ENCODE data around the gene TERT.
A peak's percentile ranks its signal among the peaks of the same experiment; 100 is the strongest.

Gene TERT

DNA sequence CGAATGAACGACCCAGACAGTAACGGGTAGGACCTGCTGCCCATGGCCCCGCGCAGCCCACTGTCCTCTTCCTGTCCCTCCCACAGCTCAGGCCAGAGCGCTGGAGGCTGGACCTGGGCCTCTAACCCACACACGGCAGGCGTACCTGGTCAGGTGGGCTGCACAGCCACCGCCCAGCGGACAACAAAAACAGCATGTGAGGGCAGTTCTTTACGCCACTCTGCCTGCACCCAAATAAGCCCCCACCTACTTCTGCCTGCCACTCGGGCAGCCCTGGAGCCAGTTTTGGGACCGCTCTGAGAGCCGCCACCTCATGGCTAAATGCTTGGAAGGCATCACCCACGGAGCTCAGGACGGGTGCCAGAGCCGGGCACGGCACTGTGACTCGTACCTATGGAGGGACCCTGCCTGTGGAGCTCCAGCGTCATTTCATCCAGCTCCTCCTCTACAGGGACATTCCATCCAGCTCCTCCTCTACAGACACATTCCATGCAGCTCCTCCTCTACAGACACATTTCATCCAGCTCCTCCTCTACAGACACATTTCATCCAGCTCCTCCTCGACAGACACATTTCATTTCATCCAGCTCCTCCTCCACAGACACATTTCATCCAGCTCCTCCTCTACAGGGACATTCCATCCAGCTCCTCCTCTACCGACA lies 31.1 kb upstream of the TERT start:
- no peak for TF ChIP-seq ZC3H10 (CRISPR knock-in tag; IDR thresholded peaks at IDR 0.05)
- no peak for TF ChIP-seq ISL1 (CRISPR knock-in tag; IDR thresholded peaks at IDR 0.05)
- TF ChIP-seq, protein P1, sequence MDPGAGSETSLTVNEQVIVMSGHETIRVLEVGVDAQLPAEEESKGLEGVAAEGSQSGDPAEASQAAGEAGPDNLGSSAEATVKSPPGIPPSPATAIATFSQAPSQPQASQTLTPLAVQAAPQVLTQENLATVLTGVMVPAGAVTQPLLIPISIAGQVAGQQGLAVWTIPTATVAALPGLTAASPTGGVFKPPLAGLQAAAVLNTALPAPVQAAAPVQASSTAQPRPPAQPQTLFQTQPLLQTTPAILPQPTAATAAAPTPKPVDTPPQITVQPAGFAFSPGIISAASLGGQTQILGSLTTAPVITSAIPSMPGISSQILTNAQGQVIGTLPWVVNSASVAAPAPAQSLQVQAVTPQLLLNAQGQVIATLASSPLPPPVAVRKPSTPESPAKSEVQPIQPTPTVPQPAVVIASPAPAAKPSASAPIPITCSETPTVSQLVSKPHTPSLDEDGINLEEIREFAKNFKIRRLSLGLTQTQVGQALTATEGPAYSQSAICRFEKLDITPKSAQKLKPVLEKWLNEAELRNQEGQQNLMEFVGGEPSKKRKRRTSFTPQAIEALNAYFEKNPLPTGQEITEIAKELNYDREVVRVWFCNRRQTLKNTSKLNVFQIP (CRISPR knock-in tag; IDR thresholded peaks at IDR 0.05; ENCODE audit: borderline replicate concordance, low read depth), result no peak
- no peak for TF ChIP-seq ESRRG (CRISPR knock-in tag; IDR thresholded peaks at IDR 0.05)
- TF ChIP-seq, protein P2, sequence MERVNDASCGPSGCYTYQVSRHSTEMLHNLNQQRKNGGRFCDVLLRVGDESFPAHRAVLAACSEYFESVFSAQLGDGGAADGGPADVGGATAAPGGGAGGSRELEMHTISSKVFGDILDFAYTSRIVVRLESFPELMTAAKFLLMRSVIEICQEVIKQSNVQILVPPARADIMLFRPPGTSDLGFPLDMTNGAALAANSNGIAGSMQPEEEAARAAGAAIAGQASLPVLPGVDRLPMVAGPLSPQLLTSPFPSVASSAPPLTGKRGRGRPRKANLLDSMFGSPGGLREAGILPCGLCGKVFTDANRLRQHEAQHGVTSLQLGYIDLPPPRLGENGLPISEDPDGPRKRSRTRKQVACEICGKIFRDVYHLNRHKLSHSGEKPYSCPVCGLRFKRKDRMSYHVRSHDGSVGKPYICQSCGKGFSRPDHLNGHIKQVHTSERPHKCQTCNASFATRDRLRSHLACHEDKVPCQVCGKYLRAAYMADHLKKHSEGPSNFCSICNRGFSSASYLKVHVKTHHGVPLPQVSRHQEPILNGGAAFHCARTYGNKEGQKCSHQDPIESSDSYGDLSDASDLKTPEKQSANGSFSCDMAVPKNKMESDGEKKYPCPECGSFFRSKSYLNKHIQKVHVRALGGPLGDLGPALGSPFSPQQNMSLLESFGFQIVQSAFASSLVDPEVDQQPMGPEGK (CRISPR knock-in tag; IDR thresholded peaks at IDR 0.05; ENCODE audit: borderline replicate concordance), result no peak
- no peak for TF ChIP-seq ZNF565 (CRISPR knock-in tag; conservative IDR thresholded peaks at IDR 0.05; ENCODE audit: low read depth)
- TF ChIP-seq, protein P3, sequence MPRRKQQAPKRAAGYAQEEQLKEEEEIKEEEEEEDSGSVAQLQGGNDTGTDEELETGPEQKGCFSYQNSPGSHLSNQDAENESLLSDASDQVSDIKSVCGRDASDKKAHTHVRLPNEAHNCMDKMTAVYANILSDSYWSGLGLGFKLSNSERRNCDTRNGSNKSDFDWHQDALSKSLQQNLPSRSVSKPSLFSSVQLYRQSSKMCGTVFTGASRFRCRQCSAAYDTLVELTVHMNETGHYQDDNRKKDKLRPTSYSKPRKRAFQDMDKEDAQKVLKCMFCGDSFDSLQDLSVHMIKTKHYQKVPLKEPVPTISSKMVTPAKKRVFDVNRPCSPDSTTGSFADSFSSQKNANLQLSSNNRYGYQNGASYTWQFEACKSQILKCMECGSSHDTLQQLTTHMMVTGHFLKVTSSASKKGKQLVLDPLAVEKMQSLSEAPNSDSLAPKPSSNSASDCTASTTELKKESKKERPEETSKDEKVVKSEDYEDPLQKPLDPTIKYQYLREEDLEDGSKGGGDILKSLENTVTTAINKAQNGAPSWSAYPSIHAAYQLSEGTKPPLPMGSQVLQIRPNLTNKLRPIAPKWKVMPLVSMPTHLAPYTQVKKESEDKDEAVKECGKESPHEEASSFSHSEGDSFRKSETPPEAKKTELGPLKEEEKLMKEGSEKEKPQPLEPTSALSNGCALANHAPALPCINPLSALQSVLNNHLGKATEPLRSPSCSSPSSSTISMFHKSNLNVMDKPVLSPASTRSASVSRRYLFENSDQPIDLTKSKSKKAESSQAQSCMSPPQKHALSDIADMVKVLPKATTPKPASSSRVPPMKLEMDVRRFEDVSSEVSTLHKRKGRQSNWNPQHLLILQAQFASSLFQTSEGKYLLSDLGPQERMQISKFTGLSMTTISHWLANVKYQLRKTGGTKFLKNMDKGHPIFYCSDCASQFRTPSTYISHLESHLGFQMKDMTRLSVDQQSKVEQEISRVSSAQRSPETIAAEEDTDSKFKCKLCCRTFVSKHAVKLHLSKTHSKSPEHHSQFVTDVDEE (CRISPR knock-in tag; IDR thresholded peaks at IDR 0.05), result no peak
- TF ChIP-seq PPARA (CRISPR knock-in tag; IDR thresholded peaks at IDR 0.05; ENCODE audit: borderline replicate concordance), result no peak
- peak; percentile 48; the same call in 2 of the 3 replicates for ATAC-seq

DNA sequence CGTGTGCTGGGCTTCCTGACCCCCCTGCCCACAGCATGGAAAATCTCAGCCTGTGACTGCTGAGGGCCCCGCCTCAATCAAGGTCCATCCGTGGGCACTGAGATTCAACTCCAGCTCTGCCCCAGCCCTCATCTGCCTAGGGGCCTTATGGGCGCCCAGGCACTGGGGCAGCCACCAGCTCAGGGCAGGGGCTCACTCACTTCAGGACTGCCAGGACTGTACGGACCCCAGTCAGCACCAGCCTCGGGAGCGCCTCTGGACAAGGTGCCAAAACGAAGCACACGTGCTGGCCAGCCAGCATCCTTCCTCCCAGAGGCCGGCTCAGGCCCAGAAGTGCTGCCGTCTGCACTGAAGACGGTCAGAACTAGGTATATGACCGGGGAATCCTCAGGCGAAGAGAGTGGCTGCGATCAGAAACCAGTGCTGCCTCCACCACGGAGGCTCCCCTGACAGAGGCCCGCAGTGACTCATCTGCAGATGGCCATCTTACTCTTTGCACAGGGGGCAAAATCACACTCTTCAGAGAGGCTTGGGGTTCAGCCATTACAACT lies 30.4 kb upstream of the TERT start:
- no peak for ATAC-seq
- TF ChIP-seq PPARA (CRISPR knock-in tag; IDR thresholded peaks at IDR 0.05; ENCODE audit: borderline replicate concordance), result no peak
- no peak for TF ChIP-seq ESRRG (CRISPR knock-in tag; IDR thresholded peaks at IDR 0.05)
- no peak for TF ChIP-seq RARB (CRISPR knock-in tag; IDR thresholded peaks at IDR 0.05)
- no peak for TF ChIP-seq GLIS3 (CRISPR knock-in tag; IDR thresholded peaks at IDR 0.05)
- TF ChIP-seq, protein P4, sequence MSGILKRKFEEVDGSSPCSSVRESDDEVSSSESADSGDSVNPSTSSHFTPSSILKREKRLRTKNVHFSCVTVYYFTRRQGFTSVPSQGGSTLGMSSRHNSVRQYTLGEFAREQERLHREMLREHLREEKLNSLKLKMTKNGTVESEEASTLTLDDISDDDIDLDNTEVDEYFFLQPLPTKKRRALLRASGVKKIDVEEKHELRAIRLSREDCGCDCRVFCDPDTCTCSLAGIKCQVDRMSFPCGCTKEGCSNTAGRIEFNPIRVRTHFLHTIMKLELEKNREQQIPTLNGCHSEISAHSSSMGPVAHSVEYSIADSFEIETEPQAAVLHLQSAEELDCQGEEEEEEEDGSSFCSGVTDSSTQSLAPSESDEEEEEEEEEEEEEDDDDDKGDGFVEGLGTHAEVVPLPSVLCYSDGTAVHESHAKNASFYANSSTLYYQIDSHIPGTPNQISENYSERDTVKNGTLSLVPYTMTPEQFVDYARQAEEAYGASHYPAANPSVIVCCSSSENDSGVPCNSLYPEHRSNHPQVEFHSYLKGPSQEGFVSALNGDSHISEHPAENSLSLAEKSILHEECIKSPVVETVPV (CRISPR knock-in tag; IDR thresholded peaks at IDR 0.05), result no peak
- TF ChIP-seq, protein P3 (CRISPR knock-in tag; IDR thresholded peaks at IDR 0.05), result no peak
- no peak for TF ChIP-seq ZFP30 (CRISPR knock-in tag; IDR thresholded peaks at IDR 0.05)
- no peak for TF ChIP-seq TCF4 (CRISPR knock-in tag; IDR thresholded peaks at IDR 0.05; ENCODE audit: borderline replicate concordance)
- TF ChIP-seq ARNTL (CRISPR knock-in tag; IDR thresholded peaks at IDR 0.05; ENCODE audit: borderline replicate concordance, low read depth), result no peak
- TF ChIP-seq, protein P1 (CRISPR knock-in tag; IDR thresholded peaks at IDR 0.05; ENCODE audit: borderline replicate concordance, low read depth), result no peak
- no peak for TF ChIP-seq ZNF70 (CRISPR knock-in tag; IDR thresholded peaks at IDR 0.05)
- no peak for TF ChIP-seq SNAI2 (CRISPR knock-in tag; IDR thresholded peaks at IDR 0.05)
- TF ChIP-seq TOX (CRISPR knock-in tag; IDR thresholded peaks at IDR 0.05; ENCODE audit: borderline replicate concordance), result no peak
- TF ChIP-seq ZFP3 (CRISPR knock-in tag; IDR thresholded peaks at IDR 0.05), result no peak
- TF ChIP-seq, protein P5, sequence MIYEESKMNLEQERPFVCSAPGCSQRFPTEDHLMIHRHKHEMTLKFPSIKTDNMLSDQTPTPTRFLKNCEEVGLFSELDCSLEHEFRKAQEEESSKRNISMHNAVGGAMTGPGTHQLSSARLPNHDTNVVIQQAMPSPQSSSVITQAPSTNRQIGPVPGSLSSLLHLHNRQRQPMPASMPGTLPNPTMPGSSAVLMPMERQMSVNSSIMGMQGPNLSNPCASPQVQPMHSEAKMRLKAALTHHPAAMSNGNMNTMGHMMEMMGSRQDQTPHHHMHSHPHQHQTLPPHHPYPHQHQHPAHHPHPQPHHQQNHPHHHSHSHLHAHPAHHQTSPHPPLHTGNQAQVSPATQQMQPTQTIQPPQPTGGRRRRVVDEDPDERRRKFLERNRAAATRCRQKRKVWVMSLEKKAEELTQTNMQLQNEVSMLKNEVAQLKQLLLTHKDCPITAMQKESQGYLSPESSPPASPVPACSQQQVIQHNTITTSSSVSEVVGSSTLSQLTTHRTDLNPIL (CRISPR knock-in tag; IDR thresholded peaks at IDR 0.05; ENCODE audit: low read depth), result no peak
- TF ChIP-seq OSR1 (CRISPR knock-in tag; IDR thresholded peaks at IDR 0.05), result no peak
- TF ChIP-seq ZNF8 (CRISPR knock-in tag; IDR thresholded peaks at IDR 0.05), result no peak

Measured in SK-N-SH treated with all-trans-retinoic acid at 6 μM for 48 hours (cell line).